Breast epithelium (tissue), 3 donors: Measurements from ENCODE around the gene NOX5.

Source experiments
- POLR2AphosphoS5 ChIP-seq, 3 donors: sonication (generic); formaldehyde crosslinking; IDR thresholded peaks; one replicate each; pipeline ENCODE4 v1.6.1; 2017; ENCODE audit warnings: antibody characterized with exemption in 3 of 3
- TF ChIP-seq, protein P1 (sequence below), 3 donors: fragments of 450-650 bp; IDR thresholded peaks; one replicate each; pipeline ENCODE4 v1.5.1; 2016 to 2017; ENCODE audit warnings: antibody characterized with exemption in 3 of 3, mild to moderate bottlenecking in 3 of 3, moderate library complexity in 3 of 3

DNA sequence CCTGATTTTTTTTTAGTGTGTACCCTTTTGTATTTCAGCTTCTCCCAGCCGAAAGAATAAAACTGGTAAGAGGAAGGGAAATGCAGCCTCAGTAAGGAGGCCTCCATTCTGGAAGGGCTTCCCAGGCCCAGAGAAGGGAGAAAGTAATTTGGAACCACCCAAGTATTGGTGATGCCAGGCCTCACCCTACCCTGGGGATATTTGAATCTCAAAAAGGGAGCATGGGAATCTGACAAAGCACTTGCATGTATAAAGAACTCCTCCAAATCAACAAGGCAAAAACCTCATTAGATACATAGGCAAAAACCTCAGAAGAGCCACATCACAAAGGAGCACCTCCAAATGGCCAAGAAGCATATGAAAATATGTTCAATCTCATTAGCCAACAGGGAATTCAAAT is 77.2 kb downstream of the NOX5 start:
- TF ChIP-seq, protein P1, sequence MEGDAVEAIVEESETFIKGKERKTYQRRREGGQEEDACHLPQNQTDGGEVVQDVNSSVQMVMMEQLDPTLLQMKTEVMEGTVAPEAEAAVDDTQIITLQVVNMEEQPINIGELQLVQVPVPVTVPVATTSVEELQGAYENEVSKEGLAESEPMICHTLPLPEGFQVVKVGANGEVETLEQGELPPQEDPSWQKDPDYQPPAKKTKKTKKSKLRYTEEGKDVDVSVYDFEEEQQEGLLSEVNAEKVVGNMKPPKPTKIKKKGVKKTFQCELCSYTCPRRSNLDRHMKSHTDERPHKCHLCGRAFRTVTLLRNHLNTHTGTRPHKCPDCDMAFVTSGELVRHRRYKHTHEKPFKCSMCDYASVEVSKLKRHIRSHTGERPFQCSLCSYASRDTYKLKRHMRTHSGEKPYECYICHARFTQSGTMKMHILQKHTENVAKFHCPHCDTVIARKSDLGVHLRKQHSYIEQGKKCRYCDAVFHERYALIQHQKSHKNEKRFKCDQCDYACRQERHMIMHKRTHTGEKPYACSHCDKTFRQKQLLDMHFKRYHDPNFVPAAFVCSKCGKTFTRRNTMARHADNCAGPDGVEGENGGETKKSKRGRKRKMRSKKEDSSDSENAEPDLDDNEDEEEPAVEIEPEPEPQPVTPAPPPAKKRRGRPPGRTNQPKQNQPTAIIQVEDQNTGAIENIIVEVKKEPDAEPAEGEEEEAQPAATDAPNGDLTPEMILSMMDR (IDR thresholded peaks at IDR 0.05) = no peak
- TF ChIP-seq POLR2AphosphoS5 (IDR thresholded peaks at IDR 0.05) = no peak
